Skeletal muscle cell (primary cell): ENCODE measurements around the gene SLC41A3.
"Not testable (repeated sequence)": the region's sequence is repeated elsewhere in the genome, so short reads cannot be mapped to it uniquely, and the experiment has no call there.

Experiments
- DNase-seq: peaks from one replicate; pipeline ENCODE4 v3.0.0-alpha.2; 2010; ENCODE audit warnings: low read depth
- H3K4me3 ChIP-seq: 2 replicates; pipeline ENCODE4 v1.5.1; 2011; ENCODE audit warnings: low read depth, mild to moderate bottlenecking, control low read depth, low read length, moderate library complexity

The SLC41A3 gene

DNA sequence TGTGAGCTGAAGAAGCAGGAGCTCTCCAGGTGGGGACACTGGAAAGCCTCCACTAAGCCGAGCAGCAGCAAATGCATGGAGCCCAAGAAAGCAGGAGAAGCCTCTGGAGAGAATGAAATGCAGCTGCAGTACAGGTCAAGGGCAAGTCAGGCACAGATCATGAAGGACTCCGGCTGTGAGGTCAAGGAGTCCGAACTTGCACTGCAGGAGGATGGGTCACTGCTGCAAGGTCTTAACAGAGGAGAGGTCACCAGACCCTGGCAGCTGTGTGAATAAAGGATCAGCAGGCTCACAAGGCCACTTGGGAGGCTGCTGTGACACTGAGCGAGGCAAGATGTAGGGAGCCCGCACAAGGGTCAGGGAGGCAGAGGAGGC, 24.7 kb upstream of the SLC41A3 start:
- DNase-seq, result no peak
- H3K4me3 ChIP-seq, result no peak overlapping the region

DNA sequence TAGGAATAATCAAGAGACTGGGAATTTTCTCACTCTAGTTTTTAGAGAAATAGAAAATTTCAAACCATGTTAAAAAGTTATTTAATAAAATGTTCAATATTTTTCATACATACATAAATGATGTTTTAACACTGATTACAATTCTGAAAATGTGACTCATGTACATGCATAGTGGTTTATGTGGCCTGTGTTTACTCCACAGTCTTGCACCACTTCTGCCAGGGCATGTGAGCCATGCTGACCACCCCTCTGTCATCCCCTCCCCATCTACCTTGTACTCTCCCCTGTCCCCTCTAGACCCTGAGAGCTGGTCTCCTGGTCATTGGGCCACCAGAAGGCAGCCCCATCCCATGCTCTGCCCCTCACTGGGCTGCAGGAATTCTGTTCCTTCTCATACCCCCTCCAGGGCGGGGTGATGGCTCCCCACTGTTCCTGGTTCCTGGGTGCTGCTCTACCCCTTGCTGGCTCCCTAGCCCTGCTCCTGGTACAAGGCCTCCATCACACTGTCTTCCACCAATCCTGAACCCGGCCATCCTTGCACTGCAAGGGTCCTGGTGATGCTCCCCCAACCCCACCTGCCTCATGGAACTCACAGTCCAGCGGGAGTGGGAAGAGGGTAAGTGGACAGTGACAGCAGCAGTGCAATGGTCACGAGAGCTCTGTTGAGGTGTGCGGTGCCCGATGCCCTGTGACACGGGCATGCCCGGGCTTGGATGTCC, 24.2 kb upstream of the SLC41A3 start:
- no peak for DNase-seq
- H3K4me3 ChIP-seq, result no peak overlapping the region

DNA sequence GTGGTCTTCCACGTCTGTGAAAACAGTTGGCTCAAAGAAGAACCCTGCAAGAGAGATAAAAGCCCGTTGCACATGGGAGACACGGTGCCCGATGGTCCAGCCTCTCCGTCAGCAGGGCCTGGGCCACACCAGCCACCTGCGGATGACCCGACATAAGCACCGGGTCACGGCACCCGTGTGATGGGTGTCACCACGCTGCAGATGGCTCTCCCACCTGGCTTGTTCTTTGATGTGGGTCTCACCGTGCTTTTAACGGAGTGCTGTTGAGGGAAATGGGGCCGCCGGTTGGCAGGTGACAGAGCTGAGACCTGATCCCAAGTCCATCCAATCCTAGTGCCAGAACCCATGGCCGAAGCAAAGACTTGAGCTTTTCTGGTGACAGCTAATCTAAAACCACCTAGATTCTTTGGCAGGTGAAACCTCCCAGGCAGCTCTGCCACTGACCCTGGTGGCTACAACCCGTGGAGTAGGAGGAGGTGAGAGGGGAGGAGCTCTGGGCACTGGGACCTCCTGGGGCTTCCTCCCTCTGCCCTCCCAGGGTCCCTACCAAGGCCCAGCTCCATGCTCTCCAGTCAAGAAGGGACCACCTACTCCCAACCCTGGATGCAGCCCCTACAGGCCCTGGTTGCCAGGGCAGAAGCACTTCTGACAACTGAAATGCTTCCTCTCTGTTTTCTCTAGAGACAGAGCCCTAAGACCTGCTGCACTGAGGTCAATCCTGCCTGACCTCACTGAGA, 23.4 kb upstream of the SLC41A3 start:
- no peak for DNase-seq
- H3K4me3 ChIP-seq, result no peak overlapping the region

DNA sequence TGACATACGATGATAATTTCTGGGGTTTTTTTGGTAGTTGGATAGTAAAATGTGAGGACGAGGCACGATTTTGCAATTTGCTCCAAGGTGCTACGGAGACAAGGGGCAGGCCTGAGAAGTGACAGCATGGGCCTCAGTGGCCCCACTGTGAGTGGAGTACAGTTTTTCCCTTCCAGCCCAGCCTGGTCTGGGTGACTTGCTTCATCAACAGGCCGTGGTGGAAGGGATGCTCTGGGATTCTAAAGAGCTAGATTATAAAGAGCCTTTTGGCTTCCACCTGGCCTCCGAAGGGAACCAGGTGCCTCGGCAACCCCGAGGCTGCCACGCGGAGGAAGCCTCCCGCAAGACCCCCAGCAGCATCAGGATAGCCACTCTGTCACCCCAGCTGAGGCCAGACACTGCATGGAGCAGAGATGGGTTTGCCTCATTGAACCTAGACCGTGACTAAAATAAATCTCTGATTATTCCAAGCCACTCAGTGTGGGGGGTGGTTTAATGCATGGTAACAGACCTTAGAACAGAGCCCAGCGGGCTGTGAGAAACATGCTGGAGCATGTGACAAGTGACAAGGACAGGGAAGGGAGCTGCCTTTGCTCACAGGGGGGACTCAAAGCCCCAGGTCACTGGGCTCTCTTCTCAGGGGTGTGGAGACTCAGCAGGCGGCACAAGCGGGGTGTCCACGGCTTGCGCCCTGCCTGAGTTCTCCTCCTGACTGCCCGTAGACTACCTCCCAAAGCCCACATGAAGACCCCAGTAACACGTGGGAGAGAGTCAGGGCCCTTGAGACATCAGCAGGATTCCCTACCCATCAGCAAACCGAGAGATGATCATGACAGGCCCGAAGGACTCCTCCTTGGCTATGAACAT, 22.6 kb upstream of the SLC41A3 start:
- DNase-seq, result no peak
- no peak overlapping the region for H3K4me3 ChIP-seq

DNA sequence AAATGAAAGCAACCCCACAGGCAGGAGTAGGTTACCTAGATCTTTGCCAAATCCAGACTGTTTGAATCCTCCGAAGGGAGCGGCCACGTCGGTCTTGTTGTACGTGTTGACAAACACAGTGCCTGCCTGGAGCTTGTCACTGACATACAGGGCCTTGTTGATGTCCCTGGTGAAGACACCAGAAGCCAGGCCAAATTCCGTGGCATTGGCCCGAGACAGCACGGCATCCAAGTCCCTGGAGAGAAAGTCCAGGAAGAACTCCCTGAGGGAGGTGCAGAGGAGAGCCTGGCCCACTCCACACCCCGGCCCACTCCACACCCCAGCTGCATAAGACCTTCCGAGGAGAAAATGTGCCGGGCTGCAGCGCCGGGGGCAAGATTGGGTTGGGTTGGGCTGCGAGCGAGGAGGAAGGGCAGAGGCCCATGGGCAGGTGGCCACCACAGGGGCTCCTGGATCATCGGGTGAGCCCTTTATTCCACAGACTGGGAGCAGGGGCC, 21.8 kb upstream of the SLC41A3 start:
- H3K4me3 ChIP-seq, result no peak overlapping the region
- no peak for DNase-seq

DNA sequence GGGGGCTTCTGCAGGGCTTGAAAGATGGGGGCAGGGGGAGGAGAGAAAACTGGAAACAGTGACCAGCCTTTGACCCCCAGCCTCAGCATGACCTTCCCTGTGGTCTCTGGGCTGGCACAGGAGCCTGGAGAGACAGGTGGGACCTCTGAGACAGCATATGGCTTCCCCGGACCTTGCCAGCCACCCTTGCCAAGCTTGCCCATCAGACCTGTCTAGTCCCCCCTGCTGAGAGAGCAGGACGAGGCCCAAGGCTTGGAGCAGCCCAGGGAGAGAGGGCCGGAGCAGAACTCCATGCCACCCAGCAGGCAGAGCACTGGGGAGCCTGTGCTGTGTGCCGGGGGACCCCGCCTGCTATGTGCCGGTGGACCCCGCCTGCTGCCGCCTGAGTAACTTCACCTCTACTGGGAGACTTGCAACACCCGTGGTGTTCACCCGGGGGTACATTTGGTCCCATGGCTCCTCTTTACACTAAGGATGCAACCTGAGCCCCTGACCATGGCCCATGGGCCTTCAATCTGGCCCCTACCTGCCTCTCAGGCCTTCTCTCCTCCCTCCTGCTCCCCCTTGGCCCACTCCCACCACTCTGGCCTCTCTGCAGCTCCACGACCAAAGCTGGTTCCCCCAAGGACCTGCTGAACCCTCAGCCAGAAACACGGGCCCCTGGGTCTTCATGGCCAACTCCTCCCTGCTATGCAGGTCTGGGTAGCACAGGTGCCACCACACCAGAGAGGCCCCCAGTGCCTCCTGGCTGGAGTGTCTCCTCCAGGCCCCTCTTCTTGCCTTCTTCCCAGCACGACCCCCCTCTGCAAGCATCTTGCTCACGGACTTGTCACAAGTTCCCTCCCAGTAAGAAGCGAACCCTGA, 21.1 kb upstream of the SLC41A3 start:
- no peak overlapping the region for H3K4me3 ChIP-seq
- no peak for DNase-seq

DNA sequence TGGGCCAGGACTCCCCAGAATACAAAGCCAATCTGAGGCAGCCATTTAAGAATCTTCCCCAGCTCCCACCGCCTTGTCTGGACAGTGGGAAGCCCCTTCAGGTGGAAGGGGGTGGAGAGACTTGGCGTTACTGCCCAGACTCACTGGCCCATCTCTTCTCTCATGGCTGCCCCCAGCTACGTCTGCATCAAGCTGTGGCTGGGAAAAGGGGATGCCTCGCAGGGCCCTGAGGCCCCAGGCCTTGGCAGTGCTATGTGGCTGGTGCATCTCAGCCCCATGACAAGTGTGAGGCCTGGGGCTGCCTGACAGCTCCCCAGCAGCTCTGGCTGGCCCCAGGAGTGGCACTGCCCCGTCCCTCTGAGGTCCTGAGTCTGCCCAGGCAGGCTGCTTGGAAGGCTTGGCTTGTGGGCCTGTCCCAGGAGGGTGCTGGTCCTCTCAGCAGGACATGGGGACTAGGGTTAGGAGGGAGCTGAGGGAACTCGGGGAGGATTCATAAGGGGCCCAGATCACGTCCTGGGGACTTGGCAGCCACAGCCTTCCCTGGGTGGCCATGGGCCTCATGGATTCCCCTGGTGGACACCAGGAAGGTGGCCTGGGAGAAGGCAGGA, 20.2 kb upstream of the SLC41A3 start:
- no peak for DNase-seq
- H3K4me3 ChIP-seq, result no peak overlapping the region

DNA sequence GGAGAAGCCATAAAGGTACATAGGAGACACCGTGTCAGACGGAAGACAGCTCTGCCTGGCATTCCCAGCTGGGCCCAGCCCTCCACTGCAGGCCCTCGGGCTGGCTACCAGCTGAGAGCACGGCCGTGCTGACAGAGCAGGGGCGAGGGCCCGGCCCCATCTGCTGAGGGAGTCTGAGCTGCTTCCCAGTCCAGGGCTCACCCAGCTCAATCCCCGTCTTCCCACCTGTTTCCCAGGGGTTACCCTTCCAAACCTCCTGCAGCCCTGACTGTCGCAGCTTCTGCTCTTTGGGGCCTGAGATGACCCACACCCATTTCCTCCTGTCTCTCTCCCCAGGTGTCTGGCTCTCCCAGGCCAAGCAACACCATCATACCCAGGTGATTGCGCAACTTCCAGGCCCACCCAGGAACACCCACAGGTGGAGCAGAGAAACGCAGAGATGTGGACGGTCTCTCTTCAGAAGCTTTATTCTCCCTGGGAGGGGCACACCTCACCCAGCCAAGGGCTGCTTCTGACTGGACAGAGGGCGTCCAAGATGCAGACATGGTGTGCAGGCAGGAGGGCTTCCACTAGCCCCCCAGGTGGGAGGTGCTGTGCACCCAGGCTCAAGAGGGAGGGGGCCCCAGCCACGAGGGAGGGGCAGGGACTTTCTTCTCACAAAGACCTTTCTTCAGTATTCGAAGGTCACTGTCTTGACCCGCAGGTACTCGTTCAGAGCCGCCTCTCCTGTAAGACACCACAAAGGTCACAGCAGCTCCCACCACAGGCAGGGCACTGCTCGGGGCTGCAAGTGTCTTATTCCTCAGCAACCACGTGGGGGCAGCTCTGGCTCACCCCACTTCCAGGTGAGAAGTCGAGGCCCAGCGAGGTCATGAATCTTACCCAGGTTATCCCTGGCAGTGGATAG, 19.4 kb upstream of the SLC41A3 start:
- no peak for DNase-seq
- no peak overlapping the region for H3K4me3 ChIP-seq

DNA sequence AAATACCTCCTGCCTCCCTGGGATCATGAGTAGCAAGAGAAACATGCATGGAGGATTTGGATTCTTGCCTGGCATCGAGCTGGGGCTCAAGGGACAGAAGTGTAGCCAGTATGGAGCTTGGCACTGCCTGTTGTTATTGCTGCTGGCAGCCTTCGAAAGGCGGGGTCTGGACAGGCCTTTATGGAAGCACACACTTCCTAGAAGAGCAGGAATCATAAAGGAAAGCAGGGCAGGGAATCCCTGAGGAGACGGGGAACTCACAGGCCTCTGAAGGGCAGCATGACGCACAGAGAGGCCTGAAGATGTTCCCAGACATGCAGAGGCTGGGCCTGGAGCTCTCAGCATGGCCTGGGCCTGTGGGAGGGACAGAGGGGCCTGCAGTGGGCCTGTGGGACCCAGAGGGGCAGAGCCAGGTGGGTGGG, 18.6 kb upstream of the SLC41A3 start:
- H3K4me3 ChIP-seq, result no peak overlapping the region
- DNase-seq, result no peak

DNA sequence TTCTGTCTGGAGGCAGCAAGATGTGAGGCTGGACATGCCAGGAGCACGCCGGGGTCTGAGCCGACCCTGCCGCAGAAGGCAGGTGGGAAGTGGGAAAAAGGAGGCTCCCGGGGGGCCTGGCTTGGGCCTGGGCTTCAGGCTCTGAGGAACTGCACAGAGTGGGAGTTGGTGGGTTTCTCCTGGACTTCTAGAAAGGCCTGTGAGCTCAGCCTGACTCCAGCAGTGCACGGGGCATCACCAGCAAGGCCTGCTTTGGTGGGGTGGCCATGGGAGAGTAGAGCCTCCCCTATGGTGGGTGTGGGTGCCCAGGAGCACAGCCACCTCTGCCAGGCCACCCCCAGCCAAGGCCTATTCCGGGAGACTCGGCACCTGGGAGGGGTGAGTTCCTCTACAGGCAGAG, 18.1 kb upstream of the SLC41A3 start:
- DNase-seq, result no peak
- no peak overlapping the region for H3K4me3 ChIP-seq

DNA sequence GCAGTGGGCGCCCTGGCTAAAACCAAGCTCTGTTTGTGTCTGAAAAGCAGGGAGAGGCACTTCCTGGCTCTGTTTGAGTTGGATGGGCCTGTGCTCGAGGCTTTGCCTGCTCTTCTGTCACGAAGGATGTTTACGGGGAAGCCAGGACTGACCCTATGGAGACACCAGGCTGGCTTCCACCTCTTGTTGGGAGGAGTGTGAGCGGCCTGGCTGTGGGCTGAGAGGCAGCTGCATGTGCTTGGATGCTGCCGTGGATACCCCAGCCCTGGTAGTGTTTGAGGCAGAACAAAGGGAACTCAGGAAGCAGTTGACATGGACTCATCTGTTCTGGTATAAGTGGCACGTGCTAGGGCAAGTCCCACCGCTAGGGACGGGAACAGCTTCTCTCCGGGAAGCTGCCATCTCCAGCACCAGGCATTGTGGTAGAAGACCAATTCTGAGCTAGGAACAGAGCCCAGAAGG, 17.6 kb upstream of the SLC41A3 start:
- no peak overlapping the region for H3K4me3 ChIP-seq
- no peak for DNase-seq

DNA sequence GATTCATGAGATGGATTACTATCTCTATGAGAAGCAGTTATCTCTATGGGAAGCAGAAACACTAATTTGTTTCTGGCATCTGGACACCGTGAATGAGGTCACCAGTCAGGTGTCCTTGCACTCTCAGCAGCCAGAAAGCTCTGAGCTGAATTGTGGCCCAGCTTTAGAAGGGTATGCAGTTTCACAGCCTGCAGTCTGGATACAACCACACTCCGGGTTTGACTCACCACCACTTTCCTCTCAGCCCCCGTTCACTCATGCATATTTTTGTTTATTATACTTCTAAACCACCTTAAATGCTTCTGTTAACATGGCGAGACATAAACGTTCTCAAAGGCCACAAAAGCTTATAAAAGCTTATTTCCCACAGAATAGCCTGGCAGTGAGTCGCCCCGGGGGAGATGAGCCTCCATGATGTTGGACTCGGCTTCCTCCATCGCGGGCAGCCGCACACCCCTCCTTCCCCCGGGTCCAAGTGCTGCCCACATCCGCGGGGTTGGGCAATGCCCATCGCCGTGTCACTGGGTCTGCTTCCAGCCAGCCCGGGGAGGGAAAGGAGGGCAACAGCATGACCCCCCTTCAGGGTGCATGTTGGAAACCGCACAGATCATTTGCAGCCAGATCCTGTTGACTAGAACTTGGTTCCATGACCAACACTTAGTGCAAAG, 16.8 kb upstream of the SLC41A3 start:
- DNase-seq, result no peak
- H3K4me3 ChIP-seq, result no peak overlapping the region

DNA sequence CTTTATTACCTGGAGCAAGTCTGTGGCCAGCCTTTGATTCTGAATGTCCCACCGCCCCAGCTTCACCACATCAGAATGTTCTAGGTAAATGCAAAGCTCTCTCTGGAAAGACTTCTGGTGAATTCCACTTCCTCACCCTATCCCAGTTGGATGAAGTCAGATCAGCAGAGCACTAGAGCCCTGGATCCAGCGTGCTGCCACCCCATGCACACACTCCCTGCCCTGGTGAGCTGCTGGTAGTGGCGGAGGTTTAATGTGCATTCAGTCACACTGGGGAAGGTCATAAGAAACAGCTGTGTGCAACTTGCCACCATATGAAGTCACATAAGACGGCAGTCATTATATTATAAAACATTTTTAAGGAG, 16.3 kb upstream of the SLC41A3 start:
- no peak for DNase-seq
- H3K4me3 ChIP-seq, result no peak overlapping the region

DNA sequence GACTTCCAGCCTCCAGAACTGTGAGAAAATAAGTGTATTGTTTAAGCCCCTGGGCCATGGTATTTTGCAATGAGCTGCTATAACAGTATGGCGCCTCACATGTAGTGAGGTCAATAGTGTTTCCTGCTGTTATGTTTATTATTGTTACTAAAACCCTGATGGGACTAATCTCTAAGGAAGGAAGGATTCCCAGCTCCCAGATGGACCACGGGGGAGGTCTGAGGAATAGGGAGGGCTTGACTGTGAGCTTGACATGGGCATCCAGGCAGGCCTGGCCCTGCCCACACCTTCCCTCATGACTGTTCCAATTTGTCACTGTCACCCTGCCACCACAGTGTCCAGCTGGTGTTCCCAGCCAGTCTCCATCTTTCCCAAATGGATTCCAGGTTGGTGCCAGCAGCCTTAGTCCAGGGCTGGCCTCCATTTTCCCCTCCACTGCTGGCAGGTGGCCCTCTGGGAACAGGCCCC, 14.5 kb upstream of the SLC41A3 start:
- DNase-seq, result no peak
- H3K4me3 ChIP-seq, result no peak overlapping the region

DNA sequence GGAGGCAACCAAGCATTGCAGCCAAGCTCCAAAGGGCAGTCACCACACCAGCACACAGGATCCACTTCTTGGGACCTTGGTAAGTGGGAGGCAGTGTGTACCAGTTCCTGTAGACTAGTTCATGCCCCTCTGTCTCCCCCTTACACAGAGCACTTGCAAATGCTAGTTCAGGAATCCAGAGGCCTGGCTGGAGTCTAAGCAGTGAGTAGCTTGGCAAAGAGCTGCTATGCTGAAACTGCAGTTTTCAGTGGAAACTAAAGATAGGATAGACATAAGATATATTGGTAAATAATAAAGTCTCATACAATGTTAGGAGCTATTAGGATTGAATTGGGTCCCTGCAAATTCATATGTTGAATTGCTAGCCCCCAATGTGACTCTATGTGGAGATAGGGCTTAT, 13.9 kb upstream of the SLC41A3 start:
- DNase-seq, result no peak
- no peak overlapping the region for H3K4me3 ChIP-seq

DNA sequence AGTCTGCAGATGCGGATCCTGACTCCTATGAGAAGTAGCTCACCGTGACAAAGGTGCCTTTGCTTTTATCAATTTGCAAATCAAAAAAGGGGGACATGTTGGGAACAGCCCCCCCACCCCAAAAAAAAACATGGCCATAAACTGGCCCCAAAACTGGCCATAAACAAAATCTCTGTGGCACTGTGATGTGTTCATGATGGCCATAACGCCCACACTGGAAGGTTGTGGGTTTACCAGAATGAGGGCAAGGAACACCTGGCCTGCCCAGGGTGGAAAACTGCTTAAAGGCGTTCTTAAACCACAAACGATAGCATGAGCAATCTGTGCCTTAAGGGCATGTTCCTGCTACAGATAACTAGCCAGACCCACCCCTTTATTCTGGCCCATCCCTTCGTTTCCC, 12.3 kb upstream of the SLC41A3 start:
- not testable (repeated sequence) for DNase-seq, H3K4me3 ChIP-seq

DNA sequence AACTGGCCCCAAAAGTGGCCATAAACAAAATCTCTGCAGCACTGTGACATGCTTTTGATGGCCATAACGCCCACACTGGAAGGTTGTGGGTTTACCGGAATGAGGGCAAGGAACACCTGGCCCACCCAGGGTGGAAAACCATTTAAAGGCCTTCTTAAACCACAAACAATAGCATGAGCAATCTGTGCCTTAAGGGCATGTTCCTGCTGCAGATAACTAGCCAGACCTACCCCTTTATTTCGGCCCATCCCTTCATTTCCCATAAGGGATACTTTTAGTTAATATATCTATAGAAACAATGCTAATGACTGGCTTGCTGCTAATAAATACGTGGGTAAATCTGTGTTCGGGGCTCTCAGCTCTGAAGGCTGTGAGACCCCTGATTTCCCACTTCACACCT, 8.2 kb upstream of the SLC41A3 start:
- not testable (repeated sequence) for DNase-seq, H3K4me3 ChIP-seq
